PC-3 (cell line): ENCODE data around the gene TET2. TPM values are rescaled to one million over a fixed set of nuclear protein-coding genes. Genes with fewer than 3 reads are reported as not detected.

Experiments used
- ATAC-seq: fragments of 200-7000 bp; cut with Tn5 transposase; 2 replicates; pipeline ENCODE4 v1.9.1; 2020; ENCODE audit warnings: mild to moderate bottlenecking, moderate library complexity
- BruUV-seq: library from RNA; stranded (reverse); fragments of 400-500 nt; replicated peaks from 2 replicates; lab custom pipeline; 2021; lab: Mats Ljungman, UMichigan
- CTCF ChIA-PET: fragments of 300-600 bp; sonication (Branson Sonifier 250); formaldehyde crosslinking; loops from one replicate; lab custom pipeline; 2022; ENCODE audit warnings: antibody characterized with exemption; lab: Charles Lee
- POLR2A ChIA-PET: fragments of 300-600 bp; sonication (Branson Sonifier 250); formaldehyde crosslinking; loops from one replicate; lab custom pipeline; 2022; ENCODE audit warnings: antibody characterized with exemption; ENCODE audit not compliant: unreplicated experiment; lab: Charles Lee
- DNase-seq: peaks from one replicate; pipeline ENCODE4 v3.0.0-alpha.2; 2015
- H2AFZ ChIP-seq: fragments of 300-600 bp; sonication (generic); 2 replicates; pipeline ENCODE4 v1.6.0; 2016; ENCODE audit warnings: antibody characterized with exemption, low read length
- H3F3A ChIP-seq: fragments of 300-600 bp; sonication (generic); one replicate; pipeline ENCODE4 v1.6.0; 2017; ENCODE audit warnings: antibody characterized with exemption, low read length, control low read depth, mild to moderate bottlenecking; ENCODE audit not compliant: unreplicated experiment
- H3K27ac ChIP-seq: fragments of 300-600 bp; sonication (generic); 2 replicates; pipeline ENCODE4 v1.5.1; 2016; ENCODE audit warnings: mild to moderate bottlenecking, low read length
- H3K27me3 ChIP-seq: fragments of 300-600 bp; sonication (generic); 2 replicates; pipeline ENCODE4 v1.6.1; 2016; ENCODE audit warnings: low read length, mixed read lengths
- H3K36me3 ChIP-seq: fragments of 300-600 bp; sonication (generic); 2 replicates; pipeline ENCODE4 v1.6.1; 2016; ENCODE audit warnings: low read depth, mixed run types, low read length, mixed read lengths
- H3K4me1 ChIP-seq: fragments of 300-600 bp; sonication (generic); 2 replicates; pipeline ENCODE4 v1.5.1; 2016; ENCODE audit warnings: low read length; ENCODE audit not compliant: insufficient read depth
- H3K4me2 ChIP-seq: fragments of 300-600 bp; sonication (generic); 2 replicates; pipeline ENCODE4 v1.6.0; 2016; ENCODE audit warnings: low read length
- H3K4me3 ChIP-seq: fragments of 300-600 bp; sonication (generic); 2 replicates; pipeline ENCODE4 v1.5.1; 2016; ENCODE audit warnings: mild to moderate bottlenecking, low read length, mixed read lengths
- H3K79me2 ChIP-seq: fragments of 300-600 bp; sonication (generic); 2 replicates; pipeline ENCODE4 v1.6.1; 2017; ENCODE audit warnings: low read length, mixed read lengths
- H3K9ac ChIP-seq: fragments of 300-600 bp; sonication (generic); 2 replicates; pipeline ENCODE4 v1.6.0; 2016; ENCODE audit warnings: mild to moderate bottlenecking, low read length
- H3K9me2 ChIP-seq: fragments of 300-600 bp; sonication (generic); replicated peaks from 2 replicates; pipeline ENCODE4 v1.6.1; 2016; ENCODE audit warnings: mixed run types, low read length, mixed read lengths
- H3K9me3 ChIP-seq: fragments of 300-600 bp; sonication (generic); 2 replicates; pipeline ENCODE4 v1.6.1; 2016; ENCODE audit warnings: low read length, mixed read lengths
- H4K20me1 ChIP-seq: fragments of 300-600 bp; sonication (generic); 2 replicates; pipeline ENCODE4 v1.6.1; 2016; ENCODE audit warnings: low read length, mixed read lengths
- CTCF ChIP-seq: fragments of 300-600 bp; sonication (generic); conservative IDR thresholded peaks from 2 replicates; pipeline ENCODE4 v1.5.1; 2017; ENCODE audit warnings: antibody characterized with exemption, low read depth, mild to moderate bottlenecking, low read length
- EZH2 ChIP-seq: fragments of 300-600 bp; sonication (generic); IDR thresholded peaks from one replicate; pipeline ENCODE4 v1.6.1; 2017; ENCODE audit warnings: antibody characterized with exemption, mild to moderate bottlenecking, low read length; ENCODE audit not compliant: unreplicated experiment
- EZH2phosphoT487 ChIP-seq: fragments of 300-600 bp; sonication (generic); IDR thresholded peaks from 2 replicates; pipeline ENCODE4 v1.6.1; 2018; ENCODE audit warnings: mild to moderate bottlenecking, antibody characterized with exemption, low read length, borderline replicate concordance
- intact Hi-C: fragments of 100-400 bp; cut with micrococcal nuclease; formaldehyde crosslinking; loops from 2 replicates; pipeline ENCODE4 v1.9.0; 2023
- total RNA-seq: library from RNA; depleted of rRNA; stranded (reverse); fragments of >200 nt; gene quantifications from 2 replicates; pipeline ENCODE4 v1.2.3, GENCODE V29; 2014

TET2 gene
- total RNA-seq, 1 experiment from 2014 or later: 5.6 TPM

GRCh38 chr4:105147016-105147552 is 408 bp downstream of the TET2 start:
- Histone ChIP-seq H3K36me3 (no peaks in the 10 kb centered on the region), H3K79me2 (peaks cover 51% of the 10 kb centered on the region), H3K9me2 (no peaks in the 10 kb centered on the region), H3F3A (no peaks in the 10 kb centered on the region), H3K4me1 (peaks cover 22% of the 10 kb centered on the region), H3K9me3 (no peaks in the 10 kb centered on the region), H2AFZ (peak overlapping the region; percentile 98), H4K20me1 (peaks cover 8% of the 10 kb centered on the region; the same call in 1 of the 2 replicates), H3K27me3 (no peaks in the 10 kb centered on the region), H3K4me2 (peak overlapping the region; percentile 92), H3K27ac (peak overlapping the region; percentile 58), H3K9ac (peak overlapping the region; percentile 95), H3K4me3 (peak overlapping the region; percentile 99)
- peak; percentile 4 for ATAC-seq
- ChIA-PET CTCF (no interaction called here), POLR2A (interaction anchor here (0.7 kb wide), 1 partner anchor 844 kb away, joined by 3 read pairs; no protein-coding TSS in a partner anchor)
- intact Hi-C loops: loop anchor here (2.0 to 10.0 kb wide), 3 partner anchors 50 to 248 kb away; no protein-coding TSS in a partner anchor
- DNase-seq: no peak
- TF ChIP-seq CTCF: no peak
- TF ChIP-seq EZH2: no peak
- no peak for TF ChIP-seq EZH2phosphoT487
- TSS peak; percentile 78 for BruUV-seq

GRCh38 chr4:105147553-105148161 is 981 bp downstream of the TET2 start:
- peaks cover 54% of the 10 kb centered on the region for H3K79me2 ChIP-seq
- no peaks in the 10 kb centered on the region for H3K36me3 ChIP-seq
- no peaks in the 10 kb centered on the region for H3K27me3 ChIP-seq
- ChIA-PET CTCF (no interaction called here), POLR2A (no interaction called here)
- H3K9me2 ChIP-seq: no peaks in the 10 kb centered on the region
- peak; percentile 9 for ATAC-seq
- TF ChIP-seq EZH2phosphoT487: no peak
- TF ChIP-seq CTCF: no peak
- peak overlapping the region; percentile 95 for H3K9ac ChIP-seq
- H3K4me3 ChIP-seq: peak overlapping the region; percentile 99
- H3K27ac ChIP-seq: peak overlapping the region; percentile 58; the same call in 1 of the 2 replicates
- peak overlapping the region; percentile 98 for H2AFZ ChIP-seq
- intact Hi-C loops: loop anchor here (2.0 to 10.0 kb wide), 3 partner anchors 49 to 247 kb away; no protein-coding TSS in a partner anchor
- H3K4me2 ChIP-seq: peak overlapping the region; percentile 92
- peak; percentile 22 for DNase-seq
- H3F3A ChIP-seq: no peaks in the 10 kb centered on the region
- BruUV-seq: no TSS peak
- H3K4me1 ChIP-seq: peaks cover 22% of the 10 kb centered on the region
- no peaks in the 10 kb centered on the region for H3K9me3 ChIP-seq
- H4K20me1 ChIP-seq: peaks cover 8% of the 10 kb centered on the region; the same call in 1 of the 2 replicates

GRCh38 chr4:105148356-105148755 is 1.7 kb downstream of the TET2 start:
- peaks cover 61% of the 10 kb centered on the region for H3K79me2 ChIP-seq
- POLR2A ChIA-PET: no interaction called here

More at GRCh38 chr4:105148356-105148755, 1.7 kb downstream of the TET2 start:
- no peak for ATAC-seq
- no peaks in the 10 kb centered on the region for H3K36me3 ChIP-seq
- H3K4me2 ChIP-seq: peak overlapping the region; percentile 92
- H4K20me1 ChIP-seq: peaks cover 8% of the 10 kb centered on the region; the same call in 1 of the 2 replicates
- intact Hi-C loops: loop anchor here (10.0 kb wide), 2 partner anchors 206 to 246 kb away; no protein-coding TSS in a partner anchor
- no peaks in the 10 kb centered on the region for H3F3A ChIP-seq
- no TSS peak for BruUV-seq
- peaks cover 22% of the 10 kb centered on the region for H3K4me1 ChIP-seq
- H3K9ac ChIP-seq: peak overlapping the region; percentile 95; the same call in 1 of the 2 replicates
- TF ChIP-seq EZH2: no peak
- no peak for TF ChIP-seq CTCF
- H3K9me2 ChIP-seq: no peaks in the 10 kb centered on the region
- H3K27ac ChIP-seq: no peak overlapping the region
- H2AFZ ChIP-seq: peak overlapping the region; percentile 98; the same call in 1 of the 2 replicates
- no peaks in the 10 kb centered on the region for H3K9me3 ChIP-seq
- DNase-seq: no peak
- H3K4me3 ChIP-seq: peak overlapping the region; percentile 99
- no peaks in the 10 kb centered on the region for H3K27me3 ChIP-seq
- CTCF ChIA-PET: no interaction called here
